HG02623 (cell line): ENCODE measurements around the gene RBM20.
"Not testable (repeated sequence)": the region's sequence is repeated elsewhere in the genome, so short reads cannot be mapped to it uniquely, and the experiment has no call there.

ENCODE experiments used
- ATAC-seq: cut with Tn5 transposase; IDR thresholded peaks from one replicate; pipeline ENCODE4 v1.9.1; 2021; ENCODE audit warnings: moderate library complexity; ENCODE audit not compliant: unreplicated experiment

Gene RBM20

DNA sequence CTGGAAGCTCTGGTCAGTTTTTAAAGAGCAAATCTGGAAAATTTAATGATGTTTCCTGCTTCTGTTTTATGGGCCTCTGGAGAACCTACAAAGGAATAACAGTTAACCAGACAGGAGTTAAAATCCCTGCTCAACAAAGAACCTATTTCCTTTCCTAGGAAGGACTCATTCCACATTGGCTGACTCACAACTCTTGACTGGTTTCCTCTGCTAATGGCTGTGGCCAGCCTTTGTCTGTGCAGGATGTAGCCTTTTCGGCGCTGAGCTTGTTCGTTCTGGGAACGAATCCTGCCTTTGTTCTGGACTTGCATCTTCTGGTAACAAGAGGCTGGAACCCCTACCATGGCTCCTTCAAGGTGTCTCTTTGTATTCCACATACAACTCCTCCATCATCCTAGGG lies 114.8 kb downstream of the RBM20 start:
- ATAC-seq: no peak

DNA sequence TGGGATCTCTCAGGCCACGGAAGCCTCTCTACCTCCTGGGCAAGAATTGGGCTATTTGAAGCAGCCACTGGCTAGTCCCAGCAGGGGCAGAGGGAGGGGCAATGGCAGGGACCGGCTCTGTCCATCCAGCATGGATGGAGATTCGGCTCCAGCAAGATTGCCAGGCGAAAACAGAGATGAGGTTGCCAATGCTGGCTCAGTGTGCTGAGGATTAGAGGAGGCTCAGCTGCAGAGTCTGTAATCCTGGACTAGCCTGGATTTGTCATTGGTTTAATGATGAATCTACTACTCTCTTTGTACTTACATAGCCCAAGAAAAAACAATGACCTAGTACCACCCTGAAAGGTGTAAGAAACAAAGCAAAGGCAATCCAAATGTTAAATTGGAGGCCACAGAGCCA lies 115.4 kb downstream of the RBM20 start:
- ATAC-seq: no peak

DNA sequence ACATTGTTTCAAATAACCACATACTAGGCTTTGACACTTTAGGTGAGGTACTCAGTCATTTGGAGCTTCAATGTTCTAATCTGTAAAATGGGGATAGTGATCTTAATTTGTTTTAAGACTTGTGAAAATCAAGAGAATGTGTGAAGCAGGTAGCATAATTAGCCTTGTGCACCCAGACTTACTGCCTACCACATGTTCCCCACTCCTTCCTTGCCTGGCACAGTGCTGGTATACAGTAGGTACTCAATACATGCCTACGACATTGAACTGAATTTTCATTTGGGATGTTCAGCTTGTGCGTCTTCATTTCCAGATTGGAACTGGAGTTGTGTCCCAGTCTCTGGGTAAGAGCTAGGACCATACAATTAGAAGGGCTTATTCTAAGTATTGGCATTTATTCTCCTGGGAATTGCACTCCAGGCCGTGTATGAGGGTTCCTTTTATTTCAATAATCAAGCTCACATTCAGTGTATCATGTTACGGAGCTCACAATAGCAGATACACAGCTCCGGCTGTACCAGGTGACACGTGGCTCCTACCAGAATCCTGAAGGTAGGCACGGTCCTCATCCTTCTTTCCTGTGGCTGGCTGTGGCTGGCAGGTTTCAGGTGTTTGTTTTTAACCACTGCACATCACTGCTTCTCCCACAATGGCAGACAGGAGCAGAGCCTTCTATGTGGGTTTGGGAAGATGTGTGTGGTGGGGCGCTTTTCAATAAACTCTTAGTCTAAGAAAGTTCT lies 118.1 kb downstream of the RBM20 start:
- ATAC-seq: no peak

DNA sequence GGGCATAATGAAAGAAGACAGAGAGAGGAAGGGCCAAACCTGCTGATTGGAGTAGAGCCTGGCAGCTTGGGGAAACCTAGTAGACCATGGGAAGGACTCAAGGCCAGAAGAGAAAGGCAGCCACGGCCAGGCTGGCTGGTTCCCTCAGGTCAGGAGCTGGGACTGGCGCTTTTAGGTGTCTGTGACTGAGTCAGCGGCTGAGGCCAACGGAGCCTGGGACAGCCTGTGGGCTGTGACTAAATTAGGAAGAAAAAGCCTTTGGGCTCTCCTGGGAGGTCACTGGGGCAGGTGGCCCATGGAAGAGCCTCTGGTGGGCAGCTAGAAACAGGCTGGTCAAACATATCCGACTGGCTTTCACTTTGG lies 118.7 kb downstream of the RBM20 start:
- no peak for ATAC-seq

GRCh38 chr10:110764378-110764777 lies 120.2 kb downstream of the RBM20 start:
- ATAC-seq: no peak

- no peak for ATAC-seq
These were observed 120.8 kb downstream of the RBM20 start for GRCh38 chr10:110764793-110765512.

DNA sequence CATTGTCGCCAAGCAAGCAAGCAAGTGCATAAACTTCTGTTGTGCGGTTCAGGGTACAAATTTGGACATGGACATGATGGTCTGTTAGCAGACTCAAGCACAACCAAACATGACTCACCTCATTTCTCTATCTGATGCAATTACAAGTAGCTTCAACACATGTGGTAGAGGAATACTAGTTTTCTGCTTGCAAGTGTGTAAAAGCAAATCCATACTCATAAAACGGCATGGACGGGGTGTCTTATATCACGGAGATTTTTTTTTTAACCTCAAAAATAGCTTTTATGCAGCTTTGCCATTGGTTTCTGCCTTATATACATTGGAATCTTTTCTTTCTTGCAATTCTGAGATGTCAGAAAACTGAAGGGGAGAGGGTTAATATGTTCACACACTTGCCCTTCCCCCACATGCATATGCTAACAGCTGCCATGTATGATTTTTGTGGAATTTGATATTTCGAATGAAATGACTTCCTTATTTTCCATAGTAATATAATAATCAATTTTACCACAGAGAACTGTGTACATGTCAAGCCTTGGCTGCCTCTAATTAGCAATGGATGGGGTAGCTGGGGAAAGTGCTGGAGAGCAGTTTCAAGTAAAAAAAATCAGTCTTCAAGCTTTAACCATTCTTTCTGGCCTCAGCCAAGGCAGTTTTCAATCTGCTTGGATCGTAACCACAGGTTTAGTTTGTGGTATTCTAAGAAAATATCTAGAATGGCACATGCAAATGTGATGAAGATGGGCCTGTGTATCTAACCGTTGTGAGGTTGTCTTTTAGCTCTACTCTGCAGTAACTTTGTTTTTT lies 121.6 kb downstream of the RBM20 start:
- ATAC-seq: no peak

- ATAC-seq: not testable (repeated sequence)
These were observed 123.5 kb downstream of the RBM20 start for GRCh38 chr10:110767601-110768000.

DNA sequence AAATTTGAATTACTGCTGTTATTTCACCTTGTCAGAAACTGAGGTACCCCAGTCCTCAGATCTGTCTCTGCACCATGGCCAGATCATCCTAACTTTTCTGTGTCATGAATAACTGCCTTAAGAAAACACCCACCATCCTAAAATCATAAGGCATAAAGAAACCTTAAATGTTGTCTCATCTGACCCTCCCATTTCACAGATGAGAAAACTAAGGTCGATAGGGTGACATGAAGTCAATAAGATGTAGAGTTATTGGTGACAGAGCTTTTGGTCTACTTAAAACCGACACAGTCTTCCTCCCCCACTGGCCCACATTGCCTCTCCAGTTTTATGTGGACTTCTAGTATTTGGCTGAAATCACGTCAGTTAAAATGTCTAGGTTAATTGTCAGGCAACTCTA lies 126.1 kb downstream of the RBM20 start:
- no peak for ATAC-seq

GRCh38 chr10:110771486-110771885 lies 127.3 kb downstream of the RBM20 start:
- ATAC-seq: no peak

GRCh38 chr10:110771991-110772390 lies 127.9 kb downstream of the RBM20 start:
- ATAC-seq: no peak

DNA sequence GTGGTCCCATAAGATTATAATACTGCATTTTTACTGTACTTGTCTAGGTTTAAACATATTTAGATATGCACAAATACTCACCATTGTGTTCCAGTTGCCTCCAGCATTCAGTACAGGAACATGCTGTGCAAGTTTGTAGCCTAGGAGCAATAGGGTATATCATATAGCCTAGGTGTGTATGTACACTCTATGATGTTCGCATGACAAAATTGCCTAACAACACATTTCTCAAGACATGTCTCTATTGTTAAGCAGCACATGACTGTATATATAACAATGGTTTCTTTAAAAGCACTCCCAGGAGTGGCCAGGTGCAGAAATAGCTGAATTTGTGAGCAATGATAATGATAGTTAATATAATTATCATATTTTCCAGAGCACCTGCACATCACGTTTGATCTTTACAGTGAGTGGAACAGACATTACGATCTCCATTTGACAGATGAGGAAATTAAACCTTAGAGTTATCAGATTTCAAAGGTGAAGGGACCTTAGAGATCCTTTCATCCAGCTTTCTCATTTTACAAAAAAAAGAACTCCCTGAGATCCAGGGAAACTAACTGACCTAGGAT lies 128.4 kb downstream of the RBM20 start:
- no peak for ATAC-seq

DNA sequence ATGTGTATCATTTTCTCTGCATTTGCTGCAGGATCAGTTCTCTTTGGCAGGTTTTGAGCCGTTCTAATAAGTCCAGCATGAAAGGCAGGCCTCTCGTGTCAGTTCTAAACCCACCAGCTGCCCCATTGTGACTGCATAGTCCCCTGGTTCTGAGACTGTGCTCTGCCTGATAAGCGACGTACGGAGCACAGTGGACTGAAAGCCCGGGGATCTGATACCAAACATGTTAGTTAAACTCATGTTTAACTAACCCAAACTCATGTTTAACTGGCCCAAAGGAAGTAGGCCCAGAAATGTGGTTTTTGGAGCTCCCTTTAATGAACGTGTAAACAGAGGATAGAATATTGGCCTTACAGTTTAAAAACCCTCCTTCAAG lies 129.5 kb downstream of the RBM20 start:
- no peak for ATAC-seq

GRCh38 chr10:110774069-110775019 lies 130.2 kb downstream of the RBM20 start:
- peak; percentile 94 for ATAC-seq

DNA sequence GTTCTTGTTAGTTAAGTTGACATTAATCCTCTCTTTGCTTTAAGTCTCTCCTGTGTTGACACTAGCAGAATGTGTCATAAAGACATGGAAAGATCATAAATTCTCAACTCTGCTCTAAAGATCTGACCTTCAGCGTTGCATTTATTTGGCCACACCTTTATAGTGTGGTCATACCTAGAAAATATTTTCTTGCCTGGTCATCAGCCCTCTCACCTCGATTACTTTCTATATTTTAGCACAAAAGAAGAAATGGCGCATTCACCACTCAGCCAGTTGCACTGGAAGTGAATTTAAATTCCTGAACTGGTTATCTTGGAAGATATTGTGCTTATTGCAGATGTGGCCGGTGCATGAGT lies 130.9 kb downstream of the RBM20 start:
- ATAC-seq: no peak

DNA sequence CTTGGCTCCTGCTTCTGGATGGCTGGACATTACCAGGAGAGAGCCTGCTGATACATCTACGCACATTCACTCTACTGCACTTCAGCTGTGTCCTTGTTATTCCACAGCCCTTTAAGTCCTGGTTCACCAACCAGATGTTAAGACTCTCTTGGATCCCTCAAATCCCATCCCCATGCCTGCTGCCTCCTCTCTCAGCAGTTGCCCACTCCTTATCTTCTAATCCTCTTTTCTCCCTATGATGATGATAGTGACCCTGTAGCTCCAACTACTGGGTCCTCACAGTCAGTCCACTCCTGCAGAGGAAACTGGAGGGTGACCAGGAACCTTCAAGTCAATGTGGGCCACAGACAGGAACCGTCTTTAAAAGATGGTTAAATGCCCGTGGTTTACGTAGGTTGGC lies 131.3 kb downstream of the RBM20 start:
- ATAC-seq: no peak

DNA sequence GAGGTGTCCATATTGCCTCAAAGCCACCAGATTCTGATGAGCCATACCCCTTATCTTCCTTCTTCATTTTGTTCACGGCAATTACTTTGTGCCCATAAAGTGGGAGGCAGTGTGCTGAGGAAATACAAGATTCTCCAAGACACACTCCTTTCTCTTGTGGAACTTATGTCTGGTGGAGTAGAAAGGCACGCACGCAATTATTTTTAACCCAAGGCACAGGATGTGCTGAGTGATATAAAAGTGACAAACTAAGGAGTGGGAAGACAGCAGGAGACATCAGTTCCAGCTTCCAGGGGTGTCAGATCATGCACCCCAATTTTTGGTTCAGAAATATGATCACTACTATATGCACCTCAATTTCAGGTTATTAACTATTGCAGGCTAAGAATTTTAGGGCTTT lies 132.9 kb downstream of the RBM20 start:
- ATAC-seq: no peak

DNA sequence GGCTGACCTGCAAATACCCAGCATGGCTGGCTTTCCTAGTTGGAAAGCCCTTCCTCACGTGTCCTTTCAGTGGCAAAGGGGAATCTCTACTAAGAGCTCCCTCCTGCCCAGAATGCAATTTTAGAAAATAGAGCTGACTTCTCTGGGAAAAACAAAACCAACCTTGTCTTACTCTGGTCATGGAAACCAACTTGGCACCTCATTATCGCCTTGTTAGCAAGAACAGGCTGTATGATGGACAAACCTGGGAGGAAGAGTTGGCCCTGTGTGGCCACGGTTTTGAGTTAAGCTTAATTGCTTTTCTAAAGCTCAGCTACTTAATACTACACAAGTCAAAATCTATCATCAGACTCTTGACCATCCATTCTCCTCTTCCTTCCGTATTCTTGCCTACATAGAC lies 133.5 kb downstream of the RBM20 start:
- no peak for ATAC-seq

DNA sequence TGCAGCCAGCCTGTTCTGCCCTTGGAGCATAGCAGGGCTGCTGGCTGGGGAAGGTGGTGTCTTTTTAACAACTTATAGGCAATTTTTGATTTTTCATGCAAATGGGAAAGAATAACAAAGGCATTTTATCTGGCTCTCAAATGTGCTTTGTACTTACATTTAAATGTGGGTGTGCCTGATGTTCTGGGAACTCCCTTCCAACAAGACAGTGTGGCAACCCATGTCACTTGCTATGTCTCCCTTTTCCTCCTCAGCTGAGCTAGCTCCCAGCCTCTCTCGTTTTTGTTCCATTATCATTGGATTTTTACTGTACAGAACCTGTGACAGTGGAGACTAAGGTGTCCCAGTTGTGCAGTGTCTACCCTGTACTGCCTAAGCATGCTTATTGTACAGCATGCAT lies 134.1 kb downstream of the RBM20 start:
- ATAC-seq: no peak

- no peak for ATAC-seq
These were observed 135.4 kb downstream of the RBM20 start for GRCh38 chr10:110779489-110779888.

DNA sequence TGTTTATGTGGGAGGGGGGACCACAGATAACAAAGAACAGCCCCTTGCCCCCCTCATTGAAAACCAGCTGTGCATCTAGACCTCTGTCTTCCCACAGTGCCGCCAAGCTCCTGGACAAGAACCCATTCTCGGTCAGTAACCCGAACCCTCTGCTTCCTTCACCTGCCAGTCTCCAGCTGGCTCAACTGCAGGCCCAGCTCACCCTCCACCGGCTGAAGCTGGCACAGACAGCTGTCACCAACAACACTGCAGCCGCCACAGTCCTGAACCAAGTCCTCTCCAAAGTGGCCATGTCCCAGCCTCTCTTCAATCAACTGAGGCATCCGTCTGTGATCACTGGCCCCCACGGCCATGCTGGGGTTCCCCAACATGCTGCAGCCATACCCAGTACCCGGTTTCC lies 136.6 kb downstream of the RBM20 start:
- ATAC-seq: no peak
